Measurements from ENCODE around the gene KCNJ5.

Gene KCNJ5

GRCh38 chr11:128888034-128888985 lies 2.8 kb upstream of the KCNJ5 start:
- TF ChIP-seq, protein P1, sequence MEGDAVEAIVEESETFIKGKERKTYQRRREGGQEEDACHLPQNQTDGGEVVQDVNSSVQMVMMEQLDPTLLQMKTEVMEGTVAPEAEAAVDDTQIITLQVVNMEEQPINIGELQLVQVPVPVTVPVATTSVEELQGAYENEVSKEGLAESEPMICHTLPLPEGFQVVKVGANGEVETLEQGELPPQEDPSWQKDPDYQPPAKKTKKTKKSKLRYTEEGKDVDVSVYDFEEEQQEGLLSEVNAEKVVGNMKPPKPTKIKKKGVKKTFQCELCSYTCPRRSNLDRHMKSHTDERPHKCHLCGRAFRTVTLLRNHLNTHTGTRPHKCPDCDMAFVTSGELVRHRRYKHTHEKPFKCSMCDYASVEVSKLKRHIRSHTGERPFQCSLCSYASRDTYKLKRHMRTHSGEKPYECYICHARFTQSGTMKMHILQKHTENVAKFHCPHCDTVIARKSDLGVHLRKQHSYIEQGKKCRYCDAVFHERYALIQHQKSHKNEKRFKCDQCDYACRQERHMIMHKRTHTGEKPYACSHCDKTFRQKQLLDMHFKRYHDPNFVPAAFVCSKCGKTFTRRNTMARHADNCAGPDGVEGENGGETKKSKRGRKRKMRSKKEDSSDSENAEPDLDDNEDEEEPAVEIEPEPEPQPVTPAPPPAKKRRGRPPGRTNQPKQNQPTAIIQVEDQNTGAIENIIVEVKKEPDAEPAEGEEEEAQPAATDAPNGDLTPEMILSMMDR (IDR thresholded peaks at IDR 0.05; ENCODE audit: extremely low read depth, missing control alignments): no peak
- no peak for DNase-seq (ENCODE audit: low spot score)

- DNase-seq (ENCODE audit: low spot score): no peak
- TF ChIP-seq, protein P1 (IDR thresholded peaks at IDR 0.05; ENCODE audit: extremely low read depth, missing control alignments): no peak
These were observed 1.4 kb upstream of the KCNJ5 start for GRCh38 chr11:128889657-128890213.

DNA sequence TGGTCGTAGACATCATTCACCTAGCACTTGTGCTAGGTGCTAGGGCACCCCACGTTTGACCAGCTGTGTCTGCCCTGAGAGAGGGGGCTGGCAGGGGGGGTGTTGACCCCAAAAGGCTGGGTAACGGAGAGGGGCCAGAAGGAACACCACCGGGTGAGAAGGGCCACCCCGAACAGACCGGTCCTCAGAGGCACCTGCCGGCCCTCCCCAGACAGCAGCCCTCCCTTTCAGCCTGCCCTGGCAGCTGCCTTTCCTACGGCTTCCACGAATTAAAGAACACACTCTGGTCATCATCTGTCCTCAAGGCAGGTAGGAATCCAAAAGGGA lies 977 bp upstream of the KCNJ5 start:
- TF ChIP-seq, protein P1 (IDR thresholded peaks at IDR 0.05; ENCODE audit: extremely low read depth, missing control alignments): no peak
- no peak for DNase-seq (ENCODE audit: low spot score)

GRCh38 chr11:128891913-128892398 lies 800 bp downstream of the KCNJ5 start:
- no peak for DNase-seq (ENCODE audit: low spot score)
- TF ChIP-seq, protein P1 (IDR thresholded peaks at IDR 0.05; ENCODE audit: extremely low read depth, missing control alignments): no peak

- TF ChIP-seq, protein P1 (IDR thresholded peaks at IDR 0.05; ENCODE audit: extremely low read depth, missing control alignments): no peak
- no peak for DNase-seq (ENCODE audit: low spot score)
These were observed 1.9 kb downstream of the KCNJ5 start for GRCh38 chr11:128892866-128893565.

DNA sequence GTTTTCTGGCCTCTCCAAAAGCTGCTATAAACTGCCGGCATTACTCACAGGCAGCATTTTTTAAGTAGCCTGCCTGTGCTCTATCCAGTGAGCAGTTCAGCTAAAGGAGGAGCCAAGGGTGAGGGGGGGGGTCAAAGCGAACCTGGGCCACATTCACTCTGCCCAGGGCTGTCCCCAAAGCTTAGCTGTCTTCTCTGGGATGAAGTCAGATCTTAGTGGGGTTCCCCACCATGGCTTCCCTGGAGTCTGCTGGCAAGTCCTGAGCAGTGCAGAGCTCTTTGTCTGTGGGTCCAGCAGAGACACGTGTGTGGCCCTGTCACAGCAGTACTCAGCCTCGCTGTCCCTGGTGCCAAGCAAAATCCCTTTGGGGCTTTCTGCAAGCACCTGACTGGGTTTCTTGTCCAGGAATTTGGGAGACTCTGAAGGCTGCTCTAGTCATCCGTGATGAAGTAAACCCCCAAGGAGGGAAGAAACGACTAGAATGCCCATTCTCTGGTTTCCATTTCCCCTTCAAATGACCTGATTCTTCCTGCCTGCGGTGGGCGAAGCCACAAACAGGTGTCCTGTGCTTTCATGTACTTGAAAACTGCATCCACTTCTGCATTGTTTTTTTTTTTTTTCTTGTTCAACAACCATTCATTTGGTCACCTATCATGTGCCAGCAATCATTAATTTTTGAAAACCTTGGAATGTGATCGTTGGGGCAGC lies 2.6 kb downstream of the KCNJ5 start:
- TF ChIP-seq, protein P1 (IDR thresholded peaks at IDR 0.05; ENCODE audit: extremely low read depth, missing control alignments): no peak

More for the DNA sequence above, 2.6 kb downstream of the KCNJ5 start:
- no peak for DNase-seq (ENCODE audit: low spot score)

Measured in GM20000 (cell line).